H9 (cell line): Measurements from ENCODE around the gene MLPH. TPM values are rescaled to one million over a fixed set of nuclear protein-coding genes. Genes with fewer than 3 reads are reported as not detected.

ENCODE experiments used
- DNase-seq: peaks from one replicate; pipeline ENCODE4 v3.0.0-alpha.2; 2017
- H2AFZ ChIP-seq: one replicate; pipeline ENCODE4 v1.6.1; 2013; ENCODE audit warnings: mild to moderate bottlenecking, low read length, control low read depth, moderate library complexity
- H2AK5ac ChIP-seq: 2 replicates; pipeline ENCODE4 v1.6.1; 2013; ENCODE audit warnings: low read length, control low read depth, mixed read lengths; ENCODE audit not compliant: insufficient read length
- H2BK120ac ChIP-seq: one replicate; pipeline ENCODE4 v1.6.1; 2013; ENCODE audit warnings: low read depth, mild to moderate bottlenecking, low read length, control low read depth, inconsistent platforms; ENCODE audit not compliant: poor library complexity, severe bottlenecking
- H2BK12ac ChIP-seq: 2 replicates; pipeline ENCODE4 v1.6.1; 2013; ENCODE audit warnings: low read length, control low read depth, mixed read lengths, low read depth; ENCODE audit not compliant: insufficient read length
- H2BK15ac ChIP-seq: 2 replicates; pipeline ENCODE4 v1.6.1; 2013; ENCODE audit warnings: low read depth, low read length, control low read depth
- H2BK20ac ChIP-seq: one replicate; pipeline ENCODE4 v1.6.1; 2013; ENCODE audit warnings: low read depth, mild to moderate bottlenecking, low read length, control low read depth, inconsistent platforms; ENCODE audit not compliant: poor library complexity, severe bottlenecking
- H2BK5ac ChIP-seq: 2 replicates; pipeline ENCODE4 v1.6.1; 2013; ENCODE audit warnings: low read length, control low read depth, mixed read lengths; ENCODE audit not compliant: insufficient read length
- H3K14ac ChIP-seq: 2 replicates; pipeline ENCODE4 v1.6.1; 2013; ENCODE audit warnings: low read length, control low read depth; ENCODE audit not compliant: insufficient read depth
- H3K18ac ChIP-seq: 2 replicates; pipeline ENCODE4 v1.6.1; 2013; ENCODE audit warnings: low read depth, mild to moderate bottlenecking, mixed read lengths, low read length, control low read depth; ENCODE audit not compliant: insufficient read length
- H3K23ac ChIP-seq: 2 replicates; pipeline ENCODE4 v1.6.1; 2013; ENCODE audit warnings: low read length, control low read depth, mixed read lengths, low read depth; ENCODE audit not compliant: insufficient read length
- H3K23me2 ChIP-seq: 2 replicates; pipeline ENCODE4 v1.6.1; 2013; ENCODE audit warnings: low read depth, mild to moderate bottlenecking, mixed read lengths, low read length, control low read depth; ENCODE audit not compliant: insufficient read length, poor library complexity, severe bottlenecking
- H3K27ac ChIP-seq: 2 replicates; pipeline ENCODE4 v1.5.1; 2013; ENCODE audit warnings: low read length, control low read depth, mixed read lengths, low read depth; ENCODE audit not compliant: insufficient read length
- H3K27me3 ChIP-seq: 2 replicates; pipeline ENCODE4 v1.6.1; 2013; ENCODE audit warnings: low read length, control low read depth, inconsistent platforms; ENCODE audit not compliant: insufficient read depth
- H3K4ac ChIP-seq: 2 replicates; pipeline ENCODE4 v1.6.1; 2013; ENCODE audit warnings: low read depth, mild to moderate bottlenecking, control low read depth, inconsistent platforms, low read length, moderate library complexity
- H3K4me1 ChIP-seq: 2 replicates; pipeline ENCODE4 v1.6.1; 2013; ENCODE audit warnings: low read length, control low read depth, inconsistent platforms; ENCODE audit not compliant: insufficient read depth
- H3K4me2 ChIP-seq: 2 replicates; pipeline ENCODE4 v1.6.1; 2013; ENCODE audit warnings: low read length, control low read depth, mixed read lengths; ENCODE audit not compliant: insufficient read length, insufficient read depth
- H3K56ac ChIP-seq: 2 replicates; pipeline ENCODE4 v1.6.1; 2013; ENCODE audit warnings: low read depth, mild to moderate bottlenecking, mixed read lengths, low read length, control low read depth; ENCODE audit not compliant: insufficient read length
- H3K79me1 ChIP-seq: 2 replicates; pipeline ENCODE4 v1.6.1; 2013; ENCODE audit warnings: low read depth, mild to moderate bottlenecking, moderate library complexity, low read length, control low read depth, inconsistent platforms; ENCODE audit not compliant: insufficient read depth, poor library complexity, severe bottlenecking
- H3K79me2 ChIP-seq: 2 replicates; pipeline ENCODE4 v1.6.1; 2013; ENCODE audit warnings: low read length, control low read depth, inconsistent platforms; ENCODE audit not compliant: insufficient read depth
- H3K9ac ChIP-seq: 2 replicates; pipeline ENCODE4 v1.6.1; 2013; ENCODE audit warnings: low read length, control low read depth, mixed read lengths; ENCODE audit not compliant: insufficient read length; ENCODE audit errors: extremely low read depth
- H3K9me3 ChIP-seq: one replicate; pipeline ENCODE4 v1.6.1; 2013; ENCODE audit warnings: low read depth, low read length, inconsistent platforms; ENCODE audit not compliant: control insufficient read depth
- H3T11ph ChIP-seq: one replicate; pipeline ENCODE4 v1.6.1; 2013; ENCODE audit warnings: mild to moderate bottlenecking, low read length, control low read depth, inconsistent platforms
- H4K20me1 ChIP-seq: one replicate; pipeline ENCODE4 v1.6.1; 2013; ENCODE audit not compliant: control insufficient read depth, insufficient read length, insufficient read depth
- H4K5ac ChIP-seq: 2 replicates; pipeline ENCODE4 v1.6.1; 2013; ENCODE audit warnings: low read depth, mild to moderate bottlenecking, mixed read lengths, low read length, control low read depth; ENCODE audit not compliant: insufficient read length
- H4K8ac ChIP-seq: replicated peaks from 2 replicates; pipeline ENCODE4 v1.6.1; 2013; ENCODE audit warnings: low read length, control low read depth, mixed read lengths, low read depth; ENCODE audit not compliant: insufficient read length
- H4K91ac ChIP-seq: 2 replicates; pipeline ENCODE4 v1.6.1; 2013; ENCODE audit warnings: low read depth, mild to moderate bottlenecking, moderate library complexity, mixed read lengths, low read length, control low read depth; ENCODE audit not compliant: insufficient read length
- H3K27ac Mint-ChIP-seq, 3 experiments: 2 replicates in 2 of 3; 3 replicates in 1 of 3; pipeline ENCODE4 v1.8.0; 2020 to 2021; ENCODE audit warnings: mixed read lengths in 3 of 3, mild to moderate bottlenecking in 1 of 3, moderate library complexity in 1 of 3
- H3K27me3 Mint-ChIP-seq: 2 replicates; pipeline ENCODE4 v1.8.0; 2021; ENCODE audit warnings: low read depth, mild to moderate bottlenecking, moderate library complexity, mixed read lengths
- H3K36me3 Mint-ChIP-seq, 3 experiments: 2 replicates in 2 of 3; 3 replicates in 1 of 3; pipeline ENCODE4 v1.8.0; 2020 to 2021; ENCODE audit warnings: low read depth in 3 of 3, mixed read lengths in 3 of 3; ENCODE audit not compliant: insufficient read depth in 1 of 3
- H3K4me1 Mint-ChIP-seq, 2 experiments: 2 replicates each; pipeline ENCODE4 v1.8.0; 2020; ENCODE audit warnings: mixed read lengths in 2 of 2
- H3K4me3 Mint-ChIP-seq, 2 experiments: 2 replicates in 1 of 2; 3 replicates in 1 of 2; pipeline ENCODE4 v1.8.0; 2020 to 2021; ENCODE audit warnings: mild to moderate bottlenecking in 2 of 2, mixed read lengths in 2 of 2, moderate library complexity in 1 of 2
- H3K9me3 Mint-ChIP-seq, 2 experiments: 2 replicates in 1 of 2; 3 replicates in 1 of 2; pipeline ENCODE4 v1.8.0; 2020; ENCODE audit warnings: mild to moderate bottlenecking in 2 of 2, mixed read lengths in 2 of 2, moderate library complexity in 1 of 2
- WGBS: extraction: QIAGEN DNeasy Blood & Tissue Kit; methylation state at CpG from one replicate; pipeline ENCODE4 v1.1.7; 2013; ENCODE audit warnings: missing lambda C conversion rate, low lambda C conversion rate, mixed read lengths; ENCODE audit not compliant: insufficient read length; ENCODE audit errors: extremely low coverage; 5-methylcytosine and 5-hydroxymethylcytosine counted together
- total RNA-seq: library from RNA; stranded (reverse); gene quantifications from 2 replicates; pipeline ENCODE4 v1.2.1, GENCODE V29; 2021
- TF ChIP-seq, protein P1 (sequence below): fragments of 200-600 bp; sonication (generic); conservative IDR thresholded peaks from 3 replicates; pipeline ENCODE4 v1.8.0; 2021; ENCODE audit warnings: antibody characterized with exemption, mild to moderate bottlenecking

The MLPH gene
- total RNA-seq, 1 experiment from 2014 or later = 3.4 TPM

DNA sequence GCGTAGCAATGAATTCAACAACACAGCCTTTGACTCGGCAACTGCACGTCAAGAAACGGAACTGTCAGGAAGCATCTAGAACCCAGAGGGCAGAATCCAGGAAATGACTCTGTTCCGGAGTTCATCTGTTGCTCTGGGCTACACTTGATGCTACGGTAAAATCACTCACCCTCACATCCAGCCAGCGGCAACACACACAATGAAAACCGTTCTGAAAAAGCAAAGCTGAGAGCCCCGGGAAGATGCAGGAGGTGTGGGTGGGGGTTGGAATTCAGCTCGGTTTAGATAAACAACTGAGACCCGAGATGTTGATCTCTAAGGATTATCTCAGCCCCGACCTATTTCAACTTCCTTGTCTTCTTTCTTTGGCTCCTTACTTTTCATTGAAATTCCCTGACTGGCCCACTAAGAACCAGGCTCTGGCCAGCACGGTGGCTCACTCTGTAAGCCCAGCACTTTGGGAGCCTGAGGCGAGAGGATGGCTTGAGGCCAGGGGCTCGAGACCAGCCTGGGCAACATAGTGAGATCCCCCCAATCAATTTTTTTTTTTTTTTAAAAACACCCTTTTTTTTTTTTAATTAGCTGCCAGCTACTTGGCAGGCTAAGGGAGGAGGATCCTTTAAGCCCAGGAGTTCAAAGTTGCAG lies 116.8 kb downstream of the MLPH start:
- no peak for DNase-seq
- peak overlapping the region; percentile 11 to 75 (median 25); a peak in 4 of 7 replicates for H3K27ac Mint-ChIP-seq
- peaks cover 55 to 56% of the 10 kb centered on the region in 2 experiments for H3K4me1 Mint-ChIP-seq
- peaks cover 35 to 37% of the 10 kb centered on the region in 2 experiments for H3K9me3 Mint-ChIP-seq
- Histone ChIP-seq H3K27ac (no peak overlapping the region), H3K18ac (peak overlapping the region; percentile 20), H2BK5ac (no peak overlapping the region), H2BK20ac (no peak overlapping the region), H2BK12ac (no peak overlapping the region), H3K23me2 (no peaks in the 10 kb centered on the region), H3K14ac (peak overlapping the region; percentile 2; the same call in 1 of the 2 replicates), H4K20me1 (no peaks in the 10 kb centered on the region), H3K56ac (peak overlapping the region; percentile 34), H3K4ac (no peak overlapping the region), H3K27me3 (no peaks in the 10 kb centered on the region), H3K9ac (no peak overlapping the region), H2AFZ (no peak overlapping the region), H2BK120ac (no peak overlapping the region), H3K4me1 (peaks cover 5% of the 10 kb centered on the region; the same call in 1 of the 2 replicates), H2AK5ac (no peak overlapping the region), H3K79me2 (no peaks in the 10 kb centered on the region), H4K8ac (no peak overlapping the region), H3K4me2 (no peak overlapping the region), H4K5ac (no peak overlapping the region), H2BK15ac (no peak overlapping the region), H4K91ac (no peak overlapping the region), H3K23ac (no peak overlapping the region), H3K79me1 (no peaks in the 10 kb centered on the region), H3K9me3 (peaks cover 3% of the 10 kb centered on the region), H3T11ph (no peak overlapping the region)
- peaks cover 13% of the 10 kb centered on the region for H3K27me3 Mint-ChIP-seq
- no peak overlapping the region; a peak in 1 of 5 replicates for H3K4me3 Mint-ChIP-seq
- TF ChIP-seq, protein P1, sequence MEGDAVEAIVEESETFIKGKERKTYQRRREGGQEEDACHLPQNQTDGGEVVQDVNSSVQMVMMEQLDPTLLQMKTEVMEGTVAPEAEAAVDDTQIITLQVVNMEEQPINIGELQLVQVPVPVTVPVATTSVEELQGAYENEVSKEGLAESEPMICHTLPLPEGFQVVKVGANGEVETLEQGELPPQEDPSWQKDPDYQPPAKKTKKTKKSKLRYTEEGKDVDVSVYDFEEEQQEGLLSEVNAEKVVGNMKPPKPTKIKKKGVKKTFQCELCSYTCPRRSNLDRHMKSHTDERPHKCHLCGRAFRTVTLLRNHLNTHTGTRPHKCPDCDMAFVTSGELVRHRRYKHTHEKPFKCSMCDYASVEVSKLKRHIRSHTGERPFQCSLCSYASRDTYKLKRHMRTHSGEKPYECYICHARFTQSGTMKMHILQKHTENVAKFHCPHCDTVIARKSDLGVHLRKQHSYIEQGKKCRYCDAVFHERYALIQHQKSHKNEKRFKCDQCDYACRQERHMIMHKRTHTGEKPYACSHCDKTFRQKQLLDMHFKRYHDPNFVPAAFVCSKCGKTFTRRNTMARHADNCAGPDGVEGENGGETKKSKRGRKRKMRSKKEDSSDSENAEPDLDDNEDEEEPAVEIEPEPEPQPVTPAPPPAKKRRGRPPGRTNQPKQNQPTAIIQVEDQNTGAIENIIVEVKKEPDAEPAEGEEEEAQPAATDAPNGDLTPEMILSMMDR = no peak
- peaks cover 24 to 33% (median 24%) of the 10 kb centered on the region in 3 experiments for H3K36me3 Mint-ChIP-seq
- WGBS = no CpG with 5 or more reads among the region's 15 CpGs
